Spleen (tissue), 11 donors: Measurements from ENCODE around the gene TSPO2. TPM values are rescaled to one million over a fixed set of nuclear protein-coding genes. Genes with fewer than 3 reads are reported as not detected.
"Not testable (repeated sequence)": the region's sequence is repeated elsewhere in the genome, so short reads cannot be mapped to it uniquely, and the experiment has no call there.

Experiments used
- DNase-seq: peaks from one replicate; pipeline ENCODE4 v3.0.0-alpha.2; 2020
- H3K27ac ChIP-seq, 8 donors: fragments of 200-600 bp; sonication (generic) in 7 of 8; 1 replicate in 4 of 8; 2 replicates in 4 of 8; pipeline versions ENCODE4 v1.5.0 to v1.8.0; 2016 to 2021; ENCODE audit warnings: inconsistent platforms in 4 of 8, mild to moderate bottlenecking in 4 of 8, moderate library complexity in 1 of 8
- H3K27me3 ChIP-seq, 7 donors: fragments of 200-600 bp; sonication (generic) in 6 of 7; replicated peaks in 1 of 7; 1 replicate in 4 of 7; 2 replicates in 3 of 7; pipeline versions ENCODE4 v1.5.0 to v1.8.0; 2016 to 2021; ENCODE audit warnings: inconsistent platforms in 3 of 7, mild to moderate bottlenecking in 1 of 7
- H3K36me3 ChIP-seq, 6 donors: fragments of 200-600 bp; sonication (generic) in 5 of 6; 1 replicate in 4 of 6; 2 replicates in 2 of 6; pipeline versions ENCODE4 v1.5.0 to v1.8.0; 2016 to 2021; ENCODE audit warnings: inconsistent platforms in 2 of 6
- H3K4me1 ChIP-seq, 6 donors: fragments of 200-600 bp; sonication (generic) in 5 of 6; 1 replicate in 3 of 6; 2 replicates in 3 of 6; pipeline versions ENCODE4 v1.5.0 to v1.8.0; 2016 to 2021; ENCODE audit warnings: inconsistent platforms in 3 of 6
- H3K4me3 ChIP-seq, 8 donors: fragments of 200-600 bp; sonication (generic) in 7 of 8; 1 replicate in 4 of 8; 2 replicates in 4 of 8; pipeline versions ENCODE4 v1.5.0 to v1.8.0; 2016 to 2021; ENCODE audit warnings: inconsistent platforms in 4 of 8, mild to moderate bottlenecking in 4 of 8, moderate library complexity in 2 of 8
- H3K9me3 ChIP-seq, 8 donors: fragments of 200-600 bp; sonication (generic) in 7 of 8; 1 replicate in 4 of 8; 2 replicates in 4 of 8; pipeline versions ENCODE4 v1.5.0 to v1.8.0; 2016 to 2021; ENCODE audit warnings: inconsistent platforms in 4 of 8
- CTCF ChIP-seq, 11 experiments: fragments of 200-600 bp in 7 of 11; fragments of 450-650 bp in 4 of 11; sonication (generic) in 4 of 11; IDR thresholded peaks in 8 of 11; conservative IDR thresholded peaks in 3 of 11; 1 replicate in 7 of 11; 2 replicates in 4 of 11; pipeline versions ENCODE4 v1.4.0 to v1.8.0; 2016 to 2021; ENCODE audit warnings: antibody characterized with exemption in 11 of 11, inconsistent platforms in 4 of 11, mild to moderate bottlenecking in 1 of 11
- POLR2A ChIP-seq, 3 donors: fragments of 450-650 bp; IDR thresholded peaks; one replicate each; pipeline ENCODE4 v1.5.1; 2017; ENCODE audit warnings: antibody characterized with exemption in 3 of 3, mild to moderate bottlenecking in 1 of 3
- POLR2AphosphoS5 ChIP-seq, 3 donors: sonication (generic); formaldehyde crosslinking; IDR thresholded peaks; one replicate each; pipeline ENCODE4 v1.5.1; 2017; ENCODE audit warnings: antibody characterized with exemption in 3 of 3
- WGBS, 5 donors: extraction: QIAGEN DNeasy Blood & Tissue Kit in 3 of 5; methylation state at CpG; one replicate each; pipeline versions ENCODE4 v1.1.5 to v1.1.7; 2013 to 2018; 5-methylcytosine and 5-hydroxymethylcytosine counted together
- intact Hi-C: fragments of 100-400 bp; cut with DNase I; formaldehyde crosslinking; loops from one replicate; pipeline ENCODE4 v1.15.0; 2023; ENCODE audit warnings: low total_unique reads
- polyA plus RNA-seq, 3 donors: library from polyadenylated mRNA; stranded (reverse); fragments of 200-250 nt; gene quantifications; one replicate each; pipeline ENCODE4 v1.2.1, GENCODE V29; 2013
- total RNA-seq, 7 donors: library from RNA; depleted of rRNA in 3 of 7; stranded (reverse); fragments of >200 nt in 3 of 7; fragmentation: NEBNext Ultra II Directional in 4 of 7; extraction: Animal tissue kit (Norgen Biotek cat#: 25700) in 4 of 7; gene quantifications; one replicate each; pipeline versions ENCODE4 v1.1.0 to v1.2.1, GENCODE V29; 2016 to 2021
- donor health status: healthy with polysubstance abuse.
- donor health status: DM: no; HTN: no; CAD: no; lungs with moderate emphysema.
- donor health status: DM: no; HTN: no; CAD: no.
- donor health status: Bipolar disorder and iron deficiency.
- donor health status: healthy.
- donor health status: DM: no; HTN: no; CAD: no.
- donor health status: DM: yes; HTN: yes; CAD: no.

TSPO2 gene
- total and polyA plus RNA-seq, 10 donors, result 0.54 to 6.3 TPM; not detected in 8

- H3K36me3 ChIP-seq, result no peaks in the 10 kb centered on the region
- intact Hi-C loops, result no loop called here
- no peaks in the 10 kb centered on the region for H3K9me3 ChIP-seq
- peaks cover 0 to 17% (median 5%) of the 10 kb centered on the region in 6 donors for H3K4me1 ChIP-seq
- TF ChIP-seq POLR2A (IDR thresholded peaks at IDR 0.05) (no peak), CTCF (IDR thresholded peaks at IDR 0.05 in 8 of 11, conservative IDR thresholded peaks at IDR 0.05 in 3 of 11) (no peak), POLR2AphosphoS5 (IDR thresholded peaks at IDR 0.05) (no peak)
- no peak overlapping the region for H3K4me3 ChIP-seq
- DNase-seq, result no peak
- H3K27ac ChIP-seq, result no peak overlapping the region
- WGBS, 5 donors, result 72 to 84% (median 83%) methylated on average over 3 of the region's 3 CpGs
- H3K27me3 ChIP-seq, result peaks cover 0 to 28% (median 0%) of the 10 kb centered on the region in 7 donors
These were observed 40.1 kb upstream of the TSPO2 start for GRCh38 chr6:41002168-41002567.

- H3K4me3 ChIP-seq, H3K36me3 ChIP-seq, H3K9me3 ChIP-seq, H3K4me1 ChIP-seq, H3K27ac ChIP-seq: not testable (repeated sequence)
- intact Hi-C loops, result loop anchor here (5.0 kb wide), 1 partner anchor 61 kb away; no protein-coding TSS in a partner anchor
- H3K27me3 ChIP-seq, result peaks cover 0 to 24% (median 0%) of the 10 kb centered on the region in 7 donors
- peak; percentile 80 for DNase-seq
- peak; percentile 53 to 82 (median 70) for TF ChIP-seq CTCF (IDR thresholded peaks at IDR 0.05 in 8 of 11, conservative IDR thresholded peaks at IDR 0.05 in 3 of 11)
- WGBS, 5 donors, result 2 to 8% (median 5%) methylated on average over 7 of the region's 7 CpGs
These were observed 36.0 kb upstream of the TSPO2 start for GRCh38 chr6:41006217-41006616.

DNA sequence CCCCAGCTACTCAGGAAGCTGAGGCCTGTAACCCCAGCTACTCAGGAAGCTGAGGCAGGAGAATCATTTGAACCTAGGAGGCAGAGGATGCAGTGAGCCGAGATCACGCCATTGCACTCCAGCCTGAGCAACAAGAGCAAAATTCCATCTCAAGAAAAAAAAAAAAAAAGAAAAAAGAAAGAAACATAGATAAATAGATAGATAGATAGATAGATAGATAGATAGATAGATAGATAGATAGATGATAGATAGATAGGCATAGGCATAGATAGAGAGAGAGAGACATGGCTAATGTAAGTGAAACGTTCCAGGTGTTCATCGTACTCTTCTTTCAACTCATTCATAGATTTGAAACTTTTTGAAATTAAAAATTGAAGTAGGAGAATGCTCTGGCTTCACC, 35.3 kb upstream of the TSPO2 start:
- not testable (repeated sequence) for DNase-seq, H3K36me3 ChIP-seq, H3K9me3 ChIP-seq, H3K4me3 ChIP-seq, H3K4me1 ChIP-seq, H3K27ac ChIP-seq
- intact Hi-C loops, result loop anchor here (5.0 kb wide), 1 partner anchor 60 kb away; no protein-coding TSS in a partner anchor
- 92 to 96% (median 94%) methylated on average over 4 of the region's 4 CpGs for WGBS, 5 donors
- peaks cover 0 to 24% (median 0%) of the 10 kb centered on the region in 7 donors for H3K27me3 ChIP-seq

- WGBS, 5 donors, result 80 to 99% (median 90%) methylated on average over 3 of the region's 3 CpGs
- intact Hi-C loops, result loop anchor here (5.0 kb wide), 1 partner anchor 59 kb away; no protein-coding TSS in a partner anchor
- no peak overlapping the region for H3K4me3 ChIP-seq
- H3K27me3 ChIP-seq, result peaks cover 0 to 14% (median 0%) of the 10 kb centered on the region in 7 donors
- no peaks in the 10 kb centered on the region for H3K9me3 ChIP-seq
- H3K36me3 ChIP-seq, result no peaks in the 10 kb centered on the region
- no peak overlapping the region for H3K27ac ChIP-seq
- DNase-seq, result no peak
- H3K4me1 ChIP-seq, result peaks cover 0 to 7% (median 0%) of the 10 kb centered on the region in 6 donors
- TF ChIP-seq POLR2A (IDR thresholded peaks at IDR 0.05) (no peak), POLR2AphosphoS5 (IDR thresholded peaks at IDR 0.05) (no peak), CTCF (IDR thresholded peaks at IDR 0.05 in 8 of 11, conservative IDR thresholded peaks at IDR 0.05 in 3 of 11) (no peak)
These were observed 34.3 kb upstream of the TSPO2 start for GRCh38 chr6:41008011-41008410.

- no peak for DNase-seq
- intact Hi-C loops, result loop anchor here (5.0 kb wide), 1 partner anchor 58 kb away; no protein-coding TSS in a partner anchor
- peaks cover 0 to 7% (median 0%) of the 10 kb centered on the region in 6 donors for H3K4me1 ChIP-seq
- no peaks in the 10 kb centered on the region for H3K27me3 ChIP-seq
- H3K4me3 ChIP-seq, result no peak overlapping the region
- TF ChIP-seq POLR2A (IDR thresholded peaks at IDR 0.05) (no peak), POLR2AphosphoS5 (IDR thresholded peaks at IDR 0.05) (no peak), CTCF (IDR thresholded peaks at IDR 0.05 in 8 of 11, conservative IDR thresholded peaks at IDR 0.05 in 3 of 11) (no peak)
- WGBS, 5 donors, result 93 to 100% (median 95%) methylated on average over 1 of the region's 1 CpG
- H3K27ac ChIP-seq, result no peak overlapping the region
- no peaks in the 10 kb centered on the region for H3K9me3 ChIP-seq
- no peaks in the 10 kb centered on the region for H3K36me3 ChIP-seq
These were observed 32.6 kb upstream of the TSPO2 start for GRCh38 chr6:41009669-41010068.
